RPMI7951 (cell line): ENCODE results near the gene KCNAB1. TPM values are rescaled to one million over a fixed set of nuclear protein-coding genes. Genes with fewer than 3 reads are reported as not detected.

Experiments
- DNase-seq: peaks from one replicate; pipeline ENCODE4 v3.0.0-alpha.2; 2012; ENCODE audit warnings: low read depth
- total RNA-seq: library from RNA; depleted of rRNA; stranded (reverse); fragments of >200 nt; shearing (Covaris generic); gene quantifications from 2 replicates; pipeline ENCODE4 v1.2.3, GENCODE V29; 2014

Gene KCNAB1
- total RNA-seq, 1 experiment from 2014 or later = 0.96 TPM

DNA sequence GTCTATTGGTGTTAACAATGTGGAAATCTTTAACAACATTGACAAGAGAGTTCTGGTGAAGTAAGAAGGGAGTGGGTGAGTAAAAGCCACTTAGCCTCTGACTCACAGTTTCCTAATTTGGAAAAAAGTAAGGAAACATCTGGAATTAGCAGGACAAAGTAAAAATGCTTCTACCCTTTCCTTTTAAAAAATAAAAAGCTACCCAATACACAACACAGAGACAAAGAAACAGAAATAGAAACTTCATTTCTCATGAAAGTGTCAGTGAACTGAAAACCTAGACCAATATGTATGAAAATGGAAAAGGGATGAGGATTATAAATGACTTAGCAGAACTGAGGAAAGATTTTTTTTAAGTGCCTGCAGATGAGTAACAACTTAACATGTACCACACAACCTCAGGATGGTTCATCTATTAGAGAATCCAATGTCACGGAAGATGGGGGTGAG, 369.1 kb downstream of the KCNAB1 start:
- DNase-seq = peak; percentile 74

DNA sequence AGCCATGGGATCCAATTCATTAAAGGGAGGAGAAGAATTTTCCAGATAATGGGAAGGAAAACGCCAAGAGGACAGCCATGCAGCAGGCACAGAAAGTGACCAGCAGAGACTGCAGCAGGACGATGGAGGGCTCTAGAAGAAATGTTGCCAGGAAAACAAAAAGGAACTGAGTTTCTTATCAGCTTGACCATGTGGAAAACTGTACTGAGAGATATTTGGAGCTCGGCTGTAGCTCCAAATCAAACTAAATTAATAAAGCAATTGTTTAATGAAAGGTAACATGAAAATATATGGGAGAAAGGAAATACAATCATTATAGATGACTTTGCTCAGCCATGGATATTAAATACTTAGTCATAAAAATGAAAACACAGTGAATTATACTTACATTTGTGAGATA, 370.8 kb downstream of the KCNAB1 start:
- no peak for DNase-seq

DNA sequence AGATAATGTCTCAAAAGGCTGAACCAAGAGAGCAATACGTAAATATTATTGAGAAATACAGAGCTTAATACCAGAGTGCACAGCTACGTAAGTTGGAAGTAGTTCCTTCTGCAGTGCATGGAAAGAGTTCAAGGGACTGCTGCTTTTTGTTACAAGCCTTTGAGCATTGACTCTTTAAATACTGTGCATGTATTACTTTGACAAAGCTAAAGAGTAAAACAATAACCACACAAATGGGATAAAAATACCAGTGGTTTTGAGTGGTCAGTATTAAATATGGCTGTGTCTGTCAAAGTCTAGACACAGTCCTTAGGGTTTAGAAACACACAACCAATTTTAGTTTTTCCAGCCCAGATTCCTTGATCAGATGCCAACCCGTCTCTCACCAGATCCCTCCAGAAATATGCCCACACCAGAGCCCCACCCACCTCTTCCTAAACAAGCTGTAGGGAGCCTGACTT, 372.5 kb downstream of the KCNAB1 start:
- peak; percentile 77 for DNase-seq

DNA sequence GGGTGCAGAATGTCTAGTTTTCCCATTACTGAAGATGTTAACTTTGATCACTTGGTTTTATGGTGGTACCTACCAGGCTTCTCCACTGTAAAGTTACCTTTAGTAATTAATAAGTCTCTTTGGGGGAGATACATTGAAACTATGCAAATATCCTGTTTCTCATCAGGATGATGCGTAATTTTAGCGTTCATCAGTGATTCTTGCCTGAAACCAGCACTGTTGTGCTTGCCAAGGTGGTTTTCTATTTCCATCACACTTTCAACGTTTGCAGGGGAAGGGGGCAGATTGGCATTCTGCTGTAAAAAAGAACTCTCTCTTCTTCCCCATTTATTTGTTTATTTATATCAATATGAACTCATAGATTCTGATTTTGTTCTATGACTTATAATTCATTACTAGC, 373.5 kb downstream of the KCNAB1 start:
- no peak for DNase-seq

DNA sequence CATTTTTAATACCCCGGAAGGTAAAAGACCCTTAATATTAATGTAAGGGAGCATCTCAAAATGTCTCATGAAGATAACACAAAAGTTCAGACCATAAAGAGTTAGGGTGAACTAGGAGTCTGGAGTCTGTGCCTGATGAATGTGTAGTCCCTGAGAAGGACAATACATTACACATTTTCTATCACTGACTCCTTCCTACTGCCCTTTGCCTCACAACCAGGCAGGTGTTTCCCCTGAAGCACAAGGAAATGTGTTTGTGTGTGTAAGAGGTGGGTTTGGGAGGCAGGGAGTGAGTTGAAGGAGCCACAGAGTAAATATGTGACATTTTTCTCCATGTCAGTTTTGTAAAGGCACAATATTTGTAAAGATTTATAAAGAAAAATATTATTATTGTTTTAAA, 375.4 kb downstream of the KCNAB1 start:
- DNase-seq = no peak

DNA sequence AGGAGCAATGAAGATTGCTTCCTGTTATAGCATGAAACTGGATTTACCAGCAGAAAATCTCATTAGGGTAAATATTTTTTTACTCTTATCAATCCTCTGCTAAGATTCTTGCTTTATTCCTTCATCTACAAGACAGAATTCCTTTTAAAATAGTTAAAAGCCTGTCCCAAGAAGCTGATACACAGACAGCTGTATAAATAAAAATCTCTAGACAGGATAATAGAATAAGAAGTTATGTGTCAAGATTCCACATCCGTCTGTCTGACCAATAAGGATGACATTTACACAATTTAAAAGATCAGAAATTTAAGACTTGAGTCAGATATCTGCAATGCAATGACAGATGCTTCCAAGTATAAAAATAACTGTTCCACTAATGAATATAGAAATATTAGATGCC, 376.9 kb downstream of the KCNAB1 start:
- DNase-seq = peak; percentile 27

DNA sequence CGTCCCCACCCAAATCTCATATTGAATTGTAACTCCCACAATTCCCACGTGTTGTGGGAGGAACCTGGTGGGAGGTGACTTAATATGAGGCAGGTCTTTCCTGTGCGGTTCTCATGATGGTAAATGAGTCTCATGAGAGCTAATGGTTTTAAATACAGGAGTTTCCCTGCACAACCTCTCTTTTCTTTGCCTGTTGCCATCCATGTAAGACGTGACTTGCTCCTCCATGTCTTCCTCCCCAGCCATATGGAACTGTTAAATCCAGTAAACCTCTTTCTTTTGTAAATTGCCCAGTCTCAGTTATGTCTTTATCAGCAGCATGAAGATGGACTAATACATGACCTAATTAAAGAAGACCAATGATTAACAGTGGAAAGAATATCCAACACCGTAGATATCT, 377.9 kb downstream of the KCNAB1 start:
- no peak for DNase-seq

DNA sequence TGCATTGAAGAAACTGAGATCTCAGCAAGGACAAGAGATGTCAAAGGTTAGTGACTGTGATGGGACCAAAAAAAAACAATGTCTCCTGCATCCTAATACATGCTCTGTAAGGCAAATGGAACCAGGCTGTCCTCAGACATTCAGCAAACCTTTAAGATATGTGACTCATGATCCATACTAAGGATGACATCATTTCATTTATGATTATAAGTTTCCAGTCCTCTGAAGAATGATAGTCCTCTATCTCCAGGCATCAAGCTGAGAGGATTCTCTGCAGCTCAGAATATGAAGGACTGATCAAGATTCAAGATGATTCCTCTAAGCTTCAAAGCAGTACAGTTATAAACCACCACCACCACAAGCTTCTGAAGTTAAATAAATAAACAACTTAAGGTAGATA, 386.9 kb downstream of the KCNAB1 start:
- peak; percentile 24 for DNase-seq

DNA sequence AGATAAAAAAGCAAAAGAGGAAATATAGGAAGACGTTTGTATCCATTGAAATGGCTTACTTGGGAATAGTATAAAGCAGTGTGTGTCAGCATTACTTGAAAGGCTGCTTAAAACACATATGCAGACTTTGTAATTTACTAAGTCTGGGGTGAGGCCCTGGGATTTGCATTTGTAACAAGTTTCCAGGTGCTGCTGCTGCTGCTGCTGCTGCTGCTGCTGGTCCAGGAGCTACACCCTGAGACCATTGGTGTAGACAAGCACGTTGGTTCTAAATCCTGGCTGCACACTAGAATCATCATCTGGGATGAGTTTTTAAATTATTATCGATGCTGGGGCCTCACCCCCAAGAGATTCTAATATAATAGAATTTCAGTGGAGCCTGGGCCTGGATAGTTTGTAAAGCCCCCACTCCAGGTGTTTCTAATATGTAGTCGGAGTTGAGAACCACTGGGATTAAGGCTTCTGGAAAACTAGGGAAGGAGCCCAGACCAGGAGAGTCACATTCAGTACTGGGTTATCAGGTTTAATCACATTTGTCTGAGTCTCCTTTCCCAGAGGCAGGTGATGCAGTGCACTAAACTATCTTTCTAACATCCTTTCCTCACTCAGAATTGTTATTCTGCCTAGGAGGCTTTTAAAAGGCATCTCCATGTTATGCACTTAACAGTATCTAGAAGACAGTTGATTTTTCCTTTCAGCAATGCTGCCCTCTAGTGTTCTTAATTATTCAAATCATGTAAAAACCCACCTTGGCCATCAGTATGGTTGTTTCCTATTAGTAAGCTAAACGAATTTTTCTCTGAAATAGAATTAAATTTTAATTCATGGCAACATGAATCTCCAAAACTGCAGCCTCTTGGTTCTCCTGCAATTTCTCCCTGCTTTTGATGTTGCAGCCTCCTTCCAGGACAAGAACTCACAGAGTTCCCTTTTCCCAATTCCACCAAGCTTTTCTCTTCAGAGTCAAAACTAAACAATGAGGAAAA, 389.1 kb downstream of the KCNAB1 start:
- DNase-seq = peak; percentile 64

DNA sequence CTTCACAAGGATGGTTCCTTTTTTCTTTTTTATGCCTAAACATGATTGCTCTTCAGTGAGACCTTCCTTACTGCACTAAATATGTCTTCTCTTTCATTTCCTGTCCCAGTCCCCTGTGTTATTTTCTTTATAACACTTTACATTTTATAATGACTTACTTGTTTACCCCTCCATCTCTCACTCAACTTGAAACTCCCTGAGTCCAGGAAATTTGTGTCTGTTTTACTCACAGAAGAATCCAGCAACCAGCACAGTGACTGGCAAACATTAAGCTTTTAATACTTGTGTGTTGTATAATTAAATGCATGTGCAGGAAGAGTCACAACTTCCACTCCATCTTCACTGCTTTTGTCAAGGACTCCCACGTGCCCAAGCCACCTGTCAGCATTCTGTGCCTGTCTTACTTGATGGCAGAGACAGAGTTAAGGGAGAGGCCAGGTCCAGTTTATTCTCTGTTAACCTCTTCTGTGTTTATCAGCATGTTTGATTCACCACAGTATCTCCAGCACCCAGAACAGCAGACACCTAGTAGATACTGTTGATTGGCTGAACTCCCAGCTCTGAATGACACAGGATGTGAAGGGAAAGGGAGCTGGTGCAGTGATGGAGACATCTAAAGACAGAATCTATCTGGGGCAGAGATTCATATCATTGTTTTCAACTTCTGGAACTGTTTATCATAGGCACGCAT, 391.8 kb downstream of the KCNAB1 start:
- no peak for DNase-seq

DNA sequence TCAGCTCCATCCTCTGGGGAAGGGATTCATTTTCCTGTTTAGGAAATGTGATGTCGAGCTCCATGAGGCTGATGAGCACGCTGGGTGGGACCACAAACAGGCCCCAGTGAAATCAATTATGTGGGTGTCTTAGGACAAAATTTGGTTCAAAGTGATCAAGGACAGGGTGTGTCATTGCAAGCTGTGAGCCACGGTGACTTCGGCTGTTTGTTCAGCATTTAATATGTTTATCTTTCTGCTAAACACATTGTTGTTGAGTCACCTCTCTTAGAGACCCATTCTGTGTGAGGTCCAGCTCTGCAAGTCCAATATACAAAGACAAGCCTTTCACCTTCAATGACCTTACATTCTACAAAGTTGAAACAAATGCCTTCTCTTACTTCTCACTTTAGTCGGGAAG, 393.2 kb downstream of the KCNAB1 start:
- no peak for DNase-seq

DNA sequence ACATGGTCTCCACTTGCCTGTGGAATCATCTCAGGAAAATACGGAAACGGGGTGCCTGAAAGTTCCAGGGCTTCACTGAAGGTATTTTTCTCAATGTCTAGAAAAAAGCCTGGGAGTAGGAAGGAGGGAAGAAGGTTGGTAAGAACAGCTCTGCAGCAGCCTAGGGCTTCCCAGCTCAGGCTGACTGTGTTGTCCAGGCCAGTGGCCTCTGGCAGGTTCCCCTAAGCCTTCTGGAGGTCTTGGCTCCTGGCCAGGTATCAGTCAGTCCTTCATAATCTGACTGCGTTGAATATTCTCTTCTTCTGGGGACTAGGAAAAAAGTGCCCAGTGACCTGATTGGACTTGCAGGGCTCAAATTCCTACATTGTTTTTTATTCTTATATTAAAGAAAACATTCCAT, 395.9 kb downstream of the KCNAB1 start:
- DNase-seq = no peak

DNA sequence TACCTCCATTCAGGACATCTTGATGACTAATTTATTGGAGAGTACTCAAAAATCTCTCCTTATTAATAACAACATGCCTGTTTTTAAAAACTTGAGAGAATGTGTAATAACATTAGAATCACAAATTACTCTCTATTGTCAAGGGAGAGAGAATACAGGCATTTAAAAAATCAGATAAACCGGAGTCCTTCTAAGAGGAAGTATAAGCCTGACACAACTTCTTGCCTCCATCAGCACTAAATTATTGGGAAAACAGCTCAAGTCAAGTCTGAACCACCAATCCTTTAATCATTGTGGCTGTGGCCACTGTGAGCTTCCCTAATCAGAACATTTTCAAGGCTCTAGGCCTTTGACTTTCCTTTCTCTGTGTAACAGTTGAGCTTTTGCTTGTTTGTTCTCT, 396.6 kb downstream of the KCNAB1 start:
- no peak for DNase-seq

DNA sequence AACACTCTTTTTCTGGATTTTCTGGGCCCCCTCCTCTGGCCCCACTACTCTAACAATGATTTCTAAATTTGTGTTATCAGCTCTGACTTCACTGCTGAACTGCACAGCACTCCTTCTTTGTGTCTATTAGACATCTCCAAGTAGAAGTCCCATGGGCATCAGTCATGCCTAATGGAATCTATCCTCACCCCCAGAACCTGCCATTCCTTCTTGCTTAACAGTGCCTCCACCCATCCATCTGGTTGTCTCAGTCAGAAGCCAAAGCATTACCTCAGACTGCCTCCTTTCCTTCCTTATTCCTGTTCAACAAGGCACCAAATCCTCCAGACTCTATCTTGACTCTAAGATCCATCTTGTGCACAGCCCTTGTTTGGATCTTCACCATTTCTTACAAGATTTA, 398.3 kb downstream of the KCNAB1 start:
- DNase-seq = no peak

DNA sequence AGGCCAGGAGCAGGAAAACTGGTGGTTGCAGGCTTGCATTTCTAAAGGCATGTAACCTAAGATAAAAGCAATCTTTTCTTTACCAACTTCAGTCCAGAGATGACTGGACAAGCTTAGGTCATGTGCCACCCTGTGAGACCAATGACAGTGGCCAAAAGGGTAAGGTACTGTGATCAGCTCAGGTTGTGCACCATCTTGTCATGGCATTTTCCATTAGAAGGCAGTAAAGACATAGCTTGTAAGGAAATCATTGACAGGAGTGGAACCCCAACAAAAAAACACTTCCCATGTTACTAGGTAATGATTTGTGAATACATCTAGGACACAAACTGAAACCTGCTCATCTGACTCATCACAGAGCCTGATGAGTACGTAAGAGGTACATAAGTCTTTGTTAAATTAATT, 399.4 kb downstream of the KCNAB1 start:
- no peak for DNase-seq

DNA sequence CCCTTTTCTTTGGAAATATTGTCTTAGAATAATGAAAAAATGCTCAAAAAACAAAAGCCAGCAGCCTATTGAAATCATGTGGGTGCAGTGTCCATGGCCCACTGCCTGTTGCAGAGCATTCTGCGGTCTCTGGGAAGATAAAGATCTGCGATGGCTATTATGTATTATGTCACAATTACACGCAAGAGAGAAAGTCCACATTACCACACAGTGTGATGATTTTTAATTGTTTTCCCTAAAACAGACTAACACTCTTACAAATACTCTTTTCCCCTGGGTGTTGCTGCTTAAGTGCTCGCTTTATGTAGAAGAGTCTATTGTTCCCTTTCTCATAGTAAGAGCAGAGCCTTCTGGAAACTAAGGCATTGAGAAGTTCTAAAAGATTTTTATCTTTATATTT, 402.3 kb downstream of the KCNAB1 start:
- DNase-seq = peak; percentile 60

DNA sequence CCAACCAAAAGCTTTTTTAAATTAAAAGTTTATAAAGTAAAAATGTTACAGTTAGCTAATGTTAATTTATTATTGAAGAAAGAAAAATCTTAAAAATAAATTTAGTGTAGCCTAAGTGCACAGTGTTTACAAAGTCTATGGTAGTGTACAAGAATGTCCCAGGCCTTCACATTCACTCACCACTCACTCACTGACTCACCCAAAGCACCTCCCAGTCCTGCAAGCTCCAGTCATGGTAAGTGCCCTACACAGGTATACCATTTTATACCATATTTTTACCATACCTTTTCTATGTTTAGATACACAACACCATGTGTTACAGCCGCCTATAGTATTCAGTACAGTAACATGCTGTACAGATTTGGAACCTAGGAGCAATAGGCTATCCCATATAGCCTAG, 405.4 kb downstream of the KCNAB1 start:
- DNase-seq = no peak

DNA sequence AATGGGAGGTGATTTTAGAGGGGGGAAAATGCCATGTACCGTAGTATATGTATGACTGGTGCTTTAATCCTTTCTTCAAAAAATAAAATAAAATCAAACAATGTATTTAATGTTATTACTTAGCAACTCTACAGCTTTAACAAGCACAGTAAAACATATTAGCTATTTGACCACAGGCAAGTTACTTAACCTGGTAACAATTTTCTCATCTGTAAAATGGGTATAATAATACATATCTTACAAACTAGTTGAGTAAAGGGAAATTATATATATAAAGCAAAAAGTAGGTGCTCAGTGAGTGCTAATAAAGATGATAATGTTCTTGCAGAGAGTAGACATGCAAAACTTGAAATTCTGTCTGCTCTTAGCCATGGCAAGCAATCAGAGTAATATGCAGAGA, 406.7 kb downstream of the KCNAB1 start:
- DNase-seq = no peak

DNA sequence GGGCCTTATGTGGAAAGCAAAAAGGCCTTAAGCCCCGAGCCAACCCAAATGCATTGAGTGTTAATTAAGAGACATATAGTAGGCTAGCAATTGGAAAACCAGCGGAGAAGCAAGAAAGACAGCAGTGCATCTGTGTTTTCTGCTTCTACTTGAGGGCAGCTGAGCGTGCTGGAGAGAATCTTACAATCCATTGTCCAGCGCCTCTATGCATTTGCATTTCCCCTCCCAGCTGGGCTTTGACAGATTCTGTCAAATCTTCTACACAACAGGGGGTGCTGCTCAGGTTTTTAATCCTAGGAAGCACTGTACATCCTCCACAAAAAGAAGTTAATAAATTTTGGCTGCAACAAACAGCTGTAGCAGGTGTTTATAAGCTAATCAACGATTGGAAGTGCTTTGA, 410.6 kb downstream of the KCNAB1 start:
- DNase-seq = no peak

DNA sequence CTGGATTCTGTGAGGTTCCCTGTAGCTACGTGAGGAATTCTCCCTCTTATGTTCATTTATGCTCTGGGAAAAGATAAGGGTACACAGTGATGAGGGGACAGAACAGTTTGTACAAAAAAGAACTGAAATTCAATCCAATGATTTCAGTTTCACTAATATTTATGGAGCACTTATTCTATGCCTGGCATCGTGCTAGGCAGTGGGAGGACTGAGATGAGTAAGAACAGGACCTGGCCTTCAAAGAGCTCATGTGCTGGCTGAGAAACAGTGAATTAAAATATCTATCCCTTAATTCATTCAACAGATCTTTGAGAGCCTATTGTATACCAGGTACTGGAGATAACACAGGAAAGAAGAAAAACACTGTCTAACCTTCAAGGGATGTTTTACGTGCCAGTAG, 412.4 kb downstream of the KCNAB1 start:
- no peak for DNase-seq

DNA sequence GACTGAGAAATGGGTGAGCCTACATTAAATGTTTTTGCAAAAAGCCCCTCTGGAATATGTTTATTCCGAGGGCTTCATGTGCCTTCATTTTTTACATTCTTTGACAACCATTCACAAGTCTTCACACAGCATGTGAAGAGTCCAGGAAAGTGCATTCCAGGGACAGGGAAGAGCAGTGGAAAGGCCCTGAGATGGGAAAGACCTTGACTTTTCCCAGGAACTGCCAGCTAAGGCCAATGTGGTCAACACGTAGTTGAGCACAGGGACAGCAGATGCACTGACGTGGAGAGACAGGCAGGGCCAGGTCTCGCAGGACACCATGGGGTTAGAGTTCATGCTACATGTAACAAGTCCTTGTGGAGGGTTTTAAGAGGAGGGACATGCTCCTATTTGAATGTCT, 412.8 kb downstream of the KCNAB1 start:
- DNase-seq = no peak

DNA sequence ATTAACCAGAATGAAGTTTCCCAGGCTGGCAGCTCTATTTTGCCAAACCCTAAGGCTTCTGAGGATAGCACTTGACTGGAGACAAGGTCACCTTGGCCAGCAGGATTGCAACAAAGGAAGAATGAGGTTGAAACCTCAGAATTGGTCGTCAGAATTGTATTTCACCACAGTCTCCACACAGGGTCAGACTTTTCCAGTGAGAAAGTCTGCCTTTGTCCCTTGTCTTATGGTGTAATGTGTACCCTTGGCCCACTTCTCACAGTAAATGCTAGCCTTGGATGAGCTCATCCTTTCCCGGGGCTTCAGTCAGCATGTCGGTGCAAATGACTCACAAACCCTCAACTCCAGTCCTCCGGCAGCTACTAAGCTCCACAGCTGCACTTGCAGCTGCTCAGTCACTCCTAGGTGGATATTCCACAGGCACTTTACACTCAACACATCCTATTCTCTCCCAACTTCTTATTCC, 414.8 kb downstream of the KCNAB1 start:
- peak; percentile 99 for DNase-seq

DNA sequence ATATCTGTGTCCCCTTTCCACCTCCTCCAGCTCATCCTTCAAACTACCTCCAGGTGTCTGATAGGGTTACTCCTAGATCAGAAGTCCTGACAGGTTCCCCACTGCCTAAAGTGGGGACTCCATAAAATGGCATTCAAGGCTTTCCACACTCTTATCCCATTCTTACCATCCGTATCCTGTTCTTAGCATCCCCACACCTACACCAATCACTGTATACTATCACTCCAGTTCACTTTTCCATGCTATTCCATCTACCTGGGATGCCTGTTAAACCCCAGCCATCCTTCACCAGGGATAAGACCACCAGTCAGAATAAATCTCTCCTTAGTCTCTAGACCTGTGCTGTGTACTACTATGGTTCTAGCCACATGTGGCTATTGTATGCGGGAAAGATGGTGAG, 415.4 kb downstream of the KCNAB1 start:
- DNase-seq = no peak
